Small intestine (tissue), 7 donors: ENCODE data around the gene LRRC36. TPM values are rescaled to one million over a fixed set of nuclear protein-coding genes. Genes with fewer than 3 reads are reported as not detected.
A peak's percentile ranks its signal among the peaks of the same experiment; 100 is the strongest.

Experiments
- DNase-seq, 2 donors: peaks; one replicate each; pipeline versions ENCODE4 v3.0.0 to v3.0.0-alpha.2; 2013
- FAIRE-seq: peaks from 2 replicates; lab custom pipeline; 2012; peaks lifted over from hg19 to GRCh38; lab: Jason Lieb, UNC
- H3K27ac ChIP-seq, 3 donors: one replicate each; pipeline ENCODE4 v1.5.1; 2013; ENCODE audit warnings: low read length in 2 of 3, mild to moderate bottlenecking in 2 of 3, control low read depth in 1 of 3, inconsistent platforms in 1 of 3, low read depth in 1 of 3, moderate library complexity in 1 of 3
- H3K27me3 ChIP-seq, 3 donors: one replicate each; pipeline ENCODE4 v1.6.1; 2013; ENCODE audit warnings: low read length in 3 of 3, inconsistent platforms in 1 of 3; ENCODE audit not compliant: control insufficient read depth in 3 of 3, insufficient read depth in 3 of 3
- H3K36me3 ChIP-seq, 3 donors: one replicate each; pipeline ENCODE4 v1.6.1; 2013; ENCODE audit warnings: low read length in 3 of 3, inconsistent platforms in 1 of 3, low read depth in 1 of 3, mild to moderate bottlenecking in 1 of 3, moderate library complexity in 1 of 3; ENCODE audit not compliant: control insufficient read depth in 3 of 3, insufficient read depth in 2 of 3
- H3K4me1 ChIP-seq, 3 donors: one replicate each; pipeline ENCODE4 v1.6.1; 2013; ENCODE audit warnings: low read length in 2 of 3, inconsistent platforms in 1 of 3, low read depth in 1 of 3, mild to moderate bottlenecking in 1 of 3, moderate library complexity in 1 of 3; ENCODE audit not compliant: control insufficient read depth in 3 of 3, insufficient read depth in 2 of 3
- H3K4me3 ChIP-seq, 3 donors: one replicate each; pipeline ENCODE4 v1.5.1; 2013; ENCODE audit warnings: low read length in 3 of 3, control low read depth in 1 of 3, inconsistent platforms in 1 of 3, low read depth in 1 of 3, mild to moderate bottlenecking in 1 of 3, moderate library complexity in 1 of 3
- H3K9me3 ChIP-seq, 2 donors: one replicate each; pipeline ENCODE4 v1.6.1; 2013; ENCODE audit warnings: low read depth in 1 of 2, low read length in 1 of 2; ENCODE audit not compliant: control insufficient read depth in 2 of 2, insufficient read depth in 1 of 2
- WGBS, 3 donors: extraction: QIAGEN DNeasy Blood & Tissue Kit; methylation state at CpG; one replicate each; pipeline ENCODE4 v1.1.7; 2013; 5-methylcytosine and 5-hydroxymethylcytosine counted together
- polyA plus RNA-seq, 4 donors: library from polyadenylated mRNA; stranded (reverse) in 3 of 4; unstranded in 1 of 4; fragments of 200-250 nt in 3 of 4; fragments of 120-200 nt in 1 of 4; gene quantifications; one replicate each; pipeline versions ENCODE4 v1.2.1 to v1.2.3, GENCODE V29; 2013
- donor health status: healthy with polysubstance abuse.
- donor health status: control.
- donor health status: control.
- donor health status: Bipolar disorder and iron deficiency.
- donor health status: healthy.

The LRRC36 gene
- polyA plus RNA-seq, 4 donors, result 0.87 to 1.9 TPM; not detected in 2

DNA sequence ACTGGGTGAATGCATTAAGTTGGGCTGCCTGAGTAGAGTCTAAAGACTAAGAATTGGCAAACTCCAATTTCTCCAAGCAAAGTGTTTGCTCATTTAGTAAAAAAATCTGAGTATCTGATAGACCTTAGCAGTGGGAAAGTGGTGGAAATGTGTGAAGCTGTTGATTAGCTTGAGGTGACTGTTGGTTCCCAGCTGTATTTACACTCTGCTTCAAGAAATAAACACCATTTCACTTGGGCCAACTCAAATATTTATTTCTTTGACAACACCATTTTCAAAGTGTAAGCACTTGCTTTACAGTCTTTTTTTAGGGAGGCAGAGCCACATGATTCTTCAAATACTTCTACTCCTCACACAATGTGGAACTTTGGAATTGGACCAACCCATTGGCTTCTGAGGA is 8.8 kb upstream of the LRRC36 start:
- Histone ChIP-seq H3K4me3 (no peak overlapping the region), H3K4me1 (no peaks in the 10 kb centered on the region), H3K36me3 (no peaks in the 10 kb centered on the region), H3K9me3 (no peaks in the 10 kb centered on the region), H3K27ac (no peak overlapping the region), H3K27me3 (no peaks in the 10 kb centered on the region)
- DNase-seq, result no peak
- no peak for FAIRE-seq

DNA sequence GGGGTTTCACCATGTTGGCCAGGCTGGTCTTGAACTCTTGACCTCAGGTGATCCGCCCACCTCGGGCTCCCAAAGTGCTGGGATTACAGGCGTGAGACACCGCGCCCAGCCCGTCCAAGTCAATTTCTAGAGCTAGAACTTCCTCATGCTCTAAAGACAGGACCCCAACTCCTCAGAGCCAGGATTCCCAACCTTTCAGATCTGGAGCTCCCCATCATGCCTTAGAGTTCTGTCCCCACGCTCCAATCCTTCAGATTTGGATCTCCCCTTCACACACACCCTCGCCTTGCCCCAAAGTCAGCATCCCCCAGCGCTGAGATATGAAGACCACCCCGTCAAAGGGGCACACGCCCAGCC is 522 bp upstream of the LRRC36 start:
- DNase-seq, result no peak
- WGBS, 3 donors, result 13 to 27% (median 24%) methylated on average over 11 of the region's 11 CpGs
- Histone ChIP-seq H3K36me3 (no peaks in the 10 kb centered on the region), H3K27ac (no peak overlapping the region), H3K27me3 (no peaks in the 10 kb centered on the region), H3K4me1 (peaks cover 3 to 8% (median 6%) of the 10 kb centered on the region in 3 donors), H3K9me3 (peaks cover 0 to 4% of the 10 kb centered on the region in 2 donors), H3K4me3 (peak overlapping the region; percentile 23 to 54 (median 43))
- no peak for FAIRE-seq

DNA sequence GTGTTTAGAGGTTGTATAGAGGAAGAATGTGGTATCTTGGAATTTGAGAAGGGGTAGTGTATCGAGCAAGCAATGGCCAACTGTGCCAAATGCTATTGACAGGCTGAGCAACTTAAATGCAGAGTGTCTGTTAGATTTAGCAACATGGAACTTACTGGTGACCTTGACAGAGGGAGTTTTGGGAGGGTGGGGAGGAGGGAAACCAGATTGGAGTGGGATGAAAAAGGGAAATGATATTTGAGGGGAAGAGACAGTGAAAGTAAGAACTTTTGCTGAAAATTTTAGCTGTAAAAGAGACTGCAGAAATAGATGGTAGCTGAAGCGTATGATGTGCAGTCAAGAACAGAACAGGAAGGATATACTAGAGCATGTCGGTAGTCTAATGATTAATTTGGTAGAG is 1.1 kb downstream of the LRRC36 start:
- 60 to 78% (median 73%) methylated on average over 3 of the region's 3 CpGs for WGBS, 3 donors

DNA sequence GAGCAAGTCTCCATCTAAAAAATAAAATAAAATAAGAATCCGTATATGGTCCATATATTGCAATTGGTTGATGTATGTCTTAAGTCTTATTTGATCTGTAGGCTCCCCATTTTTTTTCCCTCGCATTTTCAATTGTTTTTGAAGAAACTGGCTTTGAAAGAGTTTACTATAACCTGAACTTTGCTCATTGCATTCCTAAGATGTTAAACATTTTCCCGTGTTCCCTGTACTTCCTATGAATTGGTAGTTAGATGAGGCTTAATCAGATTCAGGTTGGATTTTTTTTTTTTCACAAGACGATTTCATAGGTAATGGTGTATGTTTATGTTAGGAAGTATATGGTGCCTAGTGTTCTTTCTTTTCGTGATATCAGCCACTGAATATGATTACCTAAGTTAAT is 3.3 kb downstream of the LRRC36 start:
- no peak overlapping the region for H3K4me3 ChIP-seq
- no peaks in the 10 kb centered on the region for H3K27me3 ChIP-seq
- H3K9me3 ChIP-seq, result peaks cover 0 to 12% of the 10 kb centered on the region in 2 donors
- H3K36me3 ChIP-seq, result no peaks in the 10 kb centered on the region
- DNase-seq (peak; percentile 37 to 52), FAIRE-seq (no peak)
- peak overlapping the region in 1 of 3 donors; percentile 6 for H3K27ac ChIP-seq
- peaks cover 3 to 8% (median 6%) of the 10 kb centered on the region in 3 donors for H3K4me1 ChIP-seq
- 22 to 54% (median 48%) methylated on average over 5 of the region's 5 CpGs for WGBS, 3 donors

More for the DNA sequence above, 1.1 kb downstream of the LRRC36 start:
- no peak overlapping the region for H3K27ac ChIP-seq
- H3K36me3 ChIP-seq, result no peaks in the 10 kb centered on the region
- no peaks in the 10 kb centered on the region for H3K27me3 ChIP-seq
- FAIRE-seq (no peak), DNase-seq (no peak)
- no peak overlapping the region for H3K4me3 ChIP-seq
- peaks cover 3 to 8% (median 6%) of the 10 kb centered on the region in 3 donors for H3K4me1 ChIP-seq
- H3K9me3 ChIP-seq, result peaks cover 0 to 7% of the 10 kb centered on the region in 2 donors

DNA sequence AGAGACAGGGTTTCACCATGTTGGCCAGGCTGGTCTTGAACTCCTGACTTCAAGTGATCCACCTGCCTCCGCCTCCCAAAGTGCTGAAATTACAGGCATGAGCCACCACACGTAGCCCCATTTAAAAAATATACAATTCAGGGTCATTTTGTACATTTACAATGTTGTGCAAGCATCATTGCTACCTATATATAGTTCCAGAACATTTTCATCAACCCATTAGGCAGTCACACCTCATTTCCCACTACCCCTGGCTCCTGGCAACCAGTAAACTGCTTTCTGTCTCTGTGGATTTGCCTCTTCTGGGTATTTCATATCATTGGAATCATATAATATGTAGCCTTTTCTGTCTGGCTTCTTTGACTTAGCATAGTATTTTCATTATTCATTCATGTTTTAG is 6.7 kb downstream of the LRRC36 start:
- H3K9me3 ChIP-seq, result peaks cover 0 to 15% of the 10 kb centered on the region in 2 donors
- no peak overlapping the region for H3K27ac ChIP-seq
- H3K4me1 ChIP-seq, result peaks cover 0 to 3% (median 0%) of the 10 kb centered on the region in 3 donors
- 74 to 79% (median 75%) methylated on average over 2 of the region's 2 CpGs for WGBS, 3 donors
- no peak overlapping the region for H3K4me3 ChIP-seq
- H3K27me3 ChIP-seq, result no peaks in the 10 kb centered on the region
- no peaks in the 10 kb centered on the region for H3K36me3 ChIP-seq
- FAIRE-seq (no peak), DNase-seq (no peak)

DNA sequence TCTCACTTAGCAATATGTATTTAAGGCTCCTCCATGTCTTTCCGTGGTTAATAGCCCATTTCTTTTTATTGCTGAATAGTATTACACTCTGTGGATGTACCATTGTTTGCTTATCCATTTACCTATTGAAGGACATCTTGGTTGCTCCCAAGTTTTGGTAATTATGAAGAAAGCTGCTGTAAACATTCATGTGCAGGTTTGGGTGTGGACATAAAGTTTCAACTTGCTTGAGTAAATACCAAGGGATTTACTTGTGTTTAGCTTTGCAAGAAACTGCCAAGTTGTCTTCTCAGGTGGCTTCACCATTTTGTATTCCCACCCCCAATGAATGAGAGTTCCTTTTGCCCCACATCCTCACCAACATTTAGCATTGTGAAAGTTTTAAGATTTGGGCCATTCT is 9.5 kb downstream of the LRRC36 start:
- no peak for FAIRE-seq
- Histone ChIP-seq H3K27me3 (no peaks in the 10 kb centered on the region), H3K36me3 (no peaks in the 10 kb centered on the region), H3K9me3 (peaks cover 0 to 11% of the 10 kb centered on the region in 2 donors), H3K4me3 (no peak overlapping the region), H3K27ac (no peak overlapping the region), H3K4me1 (no peaks in the 10 kb centered on the region)
- 79 to 85% (median 79%) methylated on average over 1 of the region's 1 CpG for WGBS, 3 donors
- DNase-seq, result no peak

DNA sequence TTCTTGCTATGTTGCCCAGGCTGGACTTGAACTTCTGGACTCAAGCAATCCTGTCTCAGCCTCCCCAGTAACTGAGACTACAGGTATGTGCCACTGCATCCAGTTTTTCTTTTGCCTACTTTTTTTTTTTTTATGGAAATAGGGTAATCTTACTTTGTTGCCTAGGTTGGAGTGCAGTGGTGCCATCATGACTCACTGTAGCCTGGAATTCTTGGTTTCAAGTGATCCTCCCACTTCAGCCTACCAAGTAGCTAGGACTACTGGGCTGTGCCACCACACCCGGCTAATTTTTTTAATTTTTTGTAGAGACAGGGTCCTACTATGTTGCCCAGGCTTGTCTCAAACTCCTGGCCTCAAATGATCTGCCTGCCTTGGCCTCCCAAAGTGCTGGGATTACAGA is 10.0 kb downstream of the LRRC36 start:
- Histone ChIP-seq H3K27me3 (no peaks in the 10 kb centered on the region), H3K4me1 (no peaks in the 10 kb centered on the region), H3K27ac (no peak overlapping the region), H3K9me3 (peaks cover 0 to 8% of the 10 kb centered on the region in 2 donors), H3K4me3 (no peak overlapping the region), H3K36me3 (no peaks in the 10 kb centered on the region)
- no peak for DNase-seq
- 86 to 95% (median 91%) methylated on average over 1 of the region's 1 CpG for WGBS, 3 donors
- FAIRE-seq, result no peak

DNA sequence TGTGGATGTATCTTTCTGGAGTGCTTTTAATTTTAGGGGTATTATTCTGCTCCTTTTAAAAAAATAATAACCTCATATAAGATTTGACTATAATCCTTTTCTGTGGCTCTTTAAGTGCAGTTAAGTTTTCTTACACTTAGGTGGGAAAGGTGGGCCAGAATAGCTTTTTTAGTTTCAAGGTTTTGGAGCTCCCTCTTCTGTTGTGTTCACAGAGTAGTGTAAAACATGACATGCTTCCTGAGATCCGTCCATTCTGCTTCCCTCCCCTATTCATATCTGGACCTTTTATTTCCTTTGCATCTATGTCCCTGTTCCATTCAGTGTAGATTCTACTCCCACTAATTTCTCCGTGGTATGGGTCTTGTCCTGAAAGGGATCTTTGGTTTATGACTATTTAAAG is 12.8 kb downstream of the LRRC36 start:
- Histone ChIP-seq H3K36me3 (no peaks in the 10 kb centered on the region), H3K4me1 (no peaks in the 10 kb centered on the region), H3K27me3 (no peaks in the 10 kb centered on the region), H3K9me3 (peaks cover 0 to 7% of the 10 kb centered on the region in 2 donors), H3K27ac (no peak overlapping the region), H3K4me3 (no peak overlapping the region)
- DNase-seq, result no peak
- FAIRE-seq, result no peak
- WGBS, 3 donors, result 41 to 55% (median 51%) methylated on average over 2 of the region's 2 CpGs

DNA sequence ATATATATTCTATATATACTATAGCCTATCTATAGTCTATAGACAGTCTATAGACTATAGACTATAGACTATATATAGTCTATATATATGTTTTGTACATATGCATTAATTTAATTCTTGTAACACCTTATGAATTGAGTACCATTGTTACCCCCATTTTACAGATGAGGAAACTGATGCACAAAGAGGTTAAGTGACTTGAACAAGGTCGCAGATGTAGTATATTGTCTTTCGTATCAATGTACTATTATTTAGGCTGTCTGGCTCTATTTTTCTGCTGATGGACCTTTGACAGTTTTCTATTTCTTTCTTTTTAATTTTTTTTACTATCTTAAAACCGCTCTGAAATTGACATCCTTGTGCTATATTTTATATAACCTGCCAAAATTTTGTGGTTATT is 14.6 kb downstream of the LRRC36 start:
- Histone ChIP-seq H3K36me3 (no peaks in the 10 kb centered on the region), H3K9me3 (no peaks in the 10 kb centered on the region), H3K4me1 (peaks cover 0 to 2% (median 0%) of the 10 kb centered on the region in 3 donors), H3K27me3 (no peaks in the 10 kb centered on the region), H3K27ac (no peak overlapping the region), H3K4me3 (no peak overlapping the region)
- WGBS, 3 donors, result 84 to 94% (median 88%) methylated on average over 3 of the region's 3 CpGs
- FAIRE-seq (no peak), DNase-seq (no peak)
